Measurements from ENCODE around the gene ITGB2.

- TF ChIP-seq CTCF (IDR thresholded peaks at IDR 0.05; ENCODE audit: low read length) (no peak), EZH2 (IDR thresholded peaks at IDR 0.05; ENCODE audit: borderline replicate concordance, low read length) (no peak)
These were observed 42.4 kb downstream of the ITGB2 start for GRCh38 chr21:44878053-44878982.

Measured in OCI-LY1 (cell line).